H1 (cell line): ENCODE measurements around the gene SOX12. TPM values are rescaled to one million over a fixed set of nuclear protein-coding genes. Genes with fewer than 3 reads are reported as not detected.

ENCODE experiments used
- CTCF ChIA-PET: fragments of 300-600 bp; sonication (Branson Sonifier 250); formaldehyde crosslinking; loops from one replicate; lab custom pipeline; 2021; ENCODE audit not compliant: partially characterized antibody; lab: Charles Lee
- POLR2A ChIA-PET: fragments of 300-600 bp; sonication (Branson Sonifier 250); formaldehyde crosslinking; loops from one replicate; lab custom pipeline; 2021; ENCODE audit warnings: inconsistent platforms; ENCODE audit not compliant: partially characterized antibody; lab: Charles Lee
- DNase-seq, 2 experiments: peaks; one replicate each; pipeline versions ENCODE4 v3.0.0 to v3.0.0-alpha.2; 2010 to 2022; ENCODE audit warnings: low spot score in 2 of 2, low read depth in 1 of 2, mixed read lengths in 1 of 2
- FAIRE-seq: peaks from 2 replicates; lab custom pipeline; 2011; peaks lifted over from hg19 to GRCh38; lab: Jason Lieb, UNC
- H2AFZ ChIP-seq: 2 replicates; pipeline ENCODE4 v1.8.1; 2012; ENCODE audit warnings: low read length, inconsistent platforms
- H2AK5ac ChIP-seq: 2 replicates; pipeline ENCODE4 v1.6.1; 2013; ENCODE audit warnings: low read depth, low read length
- H2BK120ac ChIP-seq: replicated peaks from 2 replicates; pipeline ENCODE3; 2013; ENCODE audit warnings: low read depth, low read length, inconsistent platforms
- H2BK12ac ChIP-seq: 2 replicates; pipeline ENCODE4 v1.6.1; 2013; ENCODE audit warnings: low read depth, low read length
- H2BK15ac ChIP-seq: 2 replicates; pipeline ENCODE4 v1.6.1; 2013; ENCODE audit warnings: low read length
- H2BK20ac ChIP-seq: 2 replicates; pipeline ENCODE4 v1.6.1; 2013; ENCODE audit warnings: low read length
- H2BK5ac ChIP-seq: 2 replicates; pipeline ENCODE4 v1.6.1; 2013; ENCODE audit warnings: low read depth, low read length
- H3K14ac ChIP-seq: 2 replicates; pipeline ENCODE4 v1.6.1; 2013; ENCODE audit warnings: inconsistent platforms; ENCODE audit not compliant: insufficient read length
- H3K18ac ChIP-seq: 2 replicates; pipeline ENCODE4 v1.6.1; 2013; ENCODE audit warnings: low read length; ENCODE audit errors: extremely low read depth
- H3K23ac ChIP-seq: 2 replicates; pipeline ENCODE4 v1.6.1; 2013; ENCODE audit warnings: inconsistent platforms; ENCODE audit not compliant: insufficient read length
- H3K23me2 ChIP-seq: 2 replicates; pipeline ENCODE4 v1.6.1; 2013; ENCODE audit warnings: low read depth, low read length
- H3K27ac ChIP-seq: 2 replicates; pipeline ENCODE4 v1.6.1; 2011; ENCODE audit warnings: low read depth, low read length, inconsistent platforms
- H3K27me3 ChIP-seq, 4 experiments: replicated peaks in 1 of 4; 1 replicate in 1 of 4; 2 replicates in 3 of 4; pipeline versions ENCODE4 v1.6.1 to v1.8.1; 2011 to 2013; ENCODE audit warnings: low read length in 3 of 4, mild to moderate bottlenecking in 3 of 4, inconsistent platforms in 2 of 4, mixed read lengths in 2 of 4, moderate library complexity in 1 of 4; ENCODE audit not compliant: control insufficient read depth in 3 of 4, insufficient read depth in 3 of 4; ENCODE audit errors: extremely low read depth in 1 of 4
- H3K36me3 ChIP-seq, 4 experiments: 2 replicates each; pipeline versions ENCODE4 v1.6.1 to v1.8.1; 2011 to 2013; ENCODE audit warnings: mild to moderate bottlenecking in 4 of 4, low read length in 3 of 4, moderate library complexity in 2 of 4, control low read depth in 1 of 4, inconsistent platforms in 1 of 4; ENCODE audit not compliant: insufficient read depth in 4 of 4, control insufficient read depth in 2 of 4
- H3K4ac ChIP-seq: replicated peaks from 2 replicates; pipeline ENCODE3; 2013; ENCODE audit warnings: low read length, low read depth, mixed read lengths, inconsistent platforms; ENCODE audit not compliant: insufficient read length
- H3K4me1 ChIP-seq, 4 experiments: replicated peaks in 1 of 4; 1 replicate in 1 of 4; 2 replicates in 3 of 4; pipeline versions ENCODE4 v1.6.1 to v1.8.1; 2011 to 2013; ENCODE audit warnings: low read length in 3 of 4, inconsistent platforms in 2 of 4, mixed read lengths in 1 of 4; ENCODE audit not compliant: insufficient read depth in 4 of 4, control insufficient read depth in 3 of 4
- H3K4me2 ChIP-seq, 2 experiments: 2 replicates each; pipeline versions ENCODE4 v1.6.1 to v1.8.1; 2011 to 2013; ENCODE audit warnings: low read depth in 2 of 2, low read length in 2 of 2, control low read depth in 1 of 2, inconsistent platforms in 1 of 2, mild to moderate bottlenecking in 1 of 2; ENCODE audit not compliant: insufficient read depth in 1 of 2
- H3K4me3 ChIP-seq, 4 experiments: fragments of 200-600, 300-600 bp in 1 of 4; sonication (generic), shearing (Covaris generic), sonication (Bioruptor Twin) in 1 of 4; 2 replicates each; pipeline versions ENCODE4 v1.5.1 to v1.8.1; 2011 to 2016; ENCODE audit warnings: low read length in 4 of 4, low read depth in 3 of 4, control low read depth in 2 of 4, inconsistent platforms in 2 of 4, mild to moderate bottlenecking in 2 of 4, mixed read lengths in 1 of 4, moderate library complexity in 1 of 4; ENCODE audit not compliant: insufficient read depth in 2 of 4; ENCODE audit errors: extremely low read depth in 1 of 4
- H3K56ac ChIP-seq: replicated peaks from 2 replicates; pipeline ENCODE3; 2013; ENCODE audit warnings: low read depth, mild to moderate bottlenecking, mixed read lengths, low read length, inconsistent platforms; ENCODE audit not compliant: insufficient read length
- H3K79me1 ChIP-seq: 2 replicates; pipeline ENCODE4 v1.6.1; 2013; ENCODE audit warnings: low read depth, low read length, control low read depth
- H3K79me2 ChIP-seq, 2 experiments: 2 replicates each; pipeline versions ENCODE4 v1.6.1 to v1.8.1; 2012 to 2013; ENCODE audit warnings: low read length in 2 of 2, mild to moderate bottlenecking in 2 of 2, inconsistent platforms in 1 of 2; ENCODE audit not compliant: insufficient read depth in 2 of 2, control insufficient read depth in 1 of 2
- H3K9ac ChIP-seq, 4 experiments: replicated peaks in 1 of 4; 1 replicate in 1 of 4; 2 replicates in 3 of 4; pipeline versions ENCODE4 v1.6.1 to v1.8.1; 2011 to 2013; ENCODE audit warnings: low read depth in 3 of 4, low read length in 3 of 4, control low read depth in 2 of 4, mild to moderate bottlenecking in 2 of 4, moderate library complexity in 2 of 4, inconsistent platforms in 1 of 4; ENCODE audit errors: extremely low read depth in 1 of 4
- H3K9me3 ChIP-seq, 2 experiments: 2 replicates each; pipeline versions ENCODE4 v1.6.1 to v1.8.1; 2012 to 2013; ENCODE audit warnings: mild to moderate bottlenecking in 2 of 2, moderate library complexity in 2 of 2, control low read depth in 1 of 2, inconsistent platforms in 1 of 2, low read depth in 1 of 2, low read length in 1 of 2, mixed read lengths in 1 of 2; ENCODE audit not compliant: insufficient read depth in 2 of 2
- H4K20me1 ChIP-seq, 2 experiments: replicated peaks in 1 of 2; 2 replicates each; pipeline versions ENCODE3 to v1.8.1; 2011 to 2013; ENCODE audit warnings: inconsistent platforms in 2 of 2, low read length in 2 of 2, mild to moderate bottlenecking in 1 of 2; ENCODE audit not compliant: insufficient read depth in 2 of 2, control insufficient read depth in 1 of 2
- H4K5ac ChIP-seq: 2 replicates; pipeline ENCODE4 v1.6.1; 2013; ENCODE audit warnings: low read length, low read depth, mixed read lengths, inconsistent platforms; ENCODE audit not compliant: insufficient read length
- H4K8ac ChIP-seq: 2 replicates; pipeline ENCODE4 v1.8.0; 2013; ENCODE audit warnings: mild to moderate bottlenecking, moderate library complexity, low read length, inconsistent platforms; ENCODE audit not compliant: insufficient read depth; ENCODE audit errors: extremely low read depth
- H4K91ac ChIP-seq: replicated peaks from 2 replicates; pipeline ENCODE3; 2013; ENCODE audit warnings: low read length, mixed read lengths, inconsistent platforms; ENCODE audit not compliant: insufficient read length
- CREB1 ChIP-seq: IDR thresholded peaks from 2 replicates; pipeline ENCODE4 v1.6.1; 2012; ENCODE audit warnings: inconsistent platforms
- EZH2 ChIP-seq: fragments of 200-600 bp; sonication (generic); IDR thresholded peaks from 2 replicates; pipeline ENCODE4 v1.7.1; 2012; ENCODE audit warnings: low read depth, mild to moderate bottlenecking, moderate library complexity, low read length, inconsistent platforms; ENCODE audit not compliant: severe bottlenecking
- GABPA ChIP-seq: IDR thresholded peaks from 2 replicates; pipeline ENCODE4 v1.6.1; 2011; ENCODE audit warnings: mild to moderate bottlenecking, low read length, moderate library complexity, borderline replicate concordance; ENCODE audit not compliant: insufficient read depth
- RAD21 ChIP-seq, 2 experiments: IDR thresholded peaks in 1 of 2; conservative IDR thresholded peaks in 1 of 2; 2 replicates each; pipeline ENCODE4 v1.6.1; 2011; ENCODE audit warnings: low read depth in 2 of 2, low read length in 2 of 2, improper control_type of control experiment in 1 of 2, inconsistent platforms in 1 of 2, mild to moderate bottlenecking in 1 of 2, moderate library complexity in 1 of 2
- ZNF274 ChIP-seq: IDR thresholded peaks from 2 replicates; pipeline ENCODE4 v1.7.0; 2012; ENCODE audit warnings: low read length, borderline replicate concordance; ENCODE audit errors: extremely low read depth
- WGBS, 2 experiments: shearing (Covaris generic) in 1 of 2; methylation state at CpG; one replicate each; pipeline versions ENCODE4 v1.1.6 to v1.1.7; 2013 to 2015; ENCODE audit warnings: low lambda C conversion rate in 2 of 2, mixed read lengths in 2 of 2, inconsistent platforms in 1 of 2, low coverage in 1 of 2, missing lambda C conversion rate in 1 of 2; ENCODE audit not compliant: insufficient replicate concordance in 2 of 2, insufficient coverage in 1 of 2, insufficient read length in 1 of 2; ENCODE audit errors: extremely low coverage in 1 of 2, missing lambda C conversion rate in 1 of 2; 5-methylcytosine and 5-hydroxymethylcytosine counted together
- polyA plus RNA-seq, 7 experiments: library from polyadenylated mRNA; depleted of rRNA in 3 of 7; stranded (reverse) in 5 of 7; unstranded in 2 of 7; fragments of >200 nt in 5 of 7; fragments of 200-250 nt in 2 of 7; gene quantifications; 1 replicate in 5 of 7; 2 replicates in 1 of 7; 4 replicates in 1 of 7; pipeline versions ENCODE4 v1.2.1 to v1.2.3, GENCODE V29; 2011 to 2013; ENCODE audit warnings: missing spikeins in 2 of 7, mixed read lengths in 2 of 7
- total RNA-seq: library from RNA; stranded (reverse); fragmentation: NEBNext Ultra II Directional; extraction: Animal tissue kit (Norgen Biotek cat#: 25700); gene quantifications from 2 replicates; pipeline ENCODE4 v1.2.1, GENCODE V29; 2021
- TF ChIP-seq, protein P1 (sequence below): IDR thresholded peaks from 2 replicates; pipeline ENCODE4 v1.6.1; 2012; ENCODE audit warnings: low read length, inconsistent platforms

Gene SOX12
- total and polyA plus RNA-seq, 2 of the 8 experiments (the other 6 are each of a cell fraction or from before 2014, with no cell fraction given) = 6.4 to 63.0 TPM

DNA sequence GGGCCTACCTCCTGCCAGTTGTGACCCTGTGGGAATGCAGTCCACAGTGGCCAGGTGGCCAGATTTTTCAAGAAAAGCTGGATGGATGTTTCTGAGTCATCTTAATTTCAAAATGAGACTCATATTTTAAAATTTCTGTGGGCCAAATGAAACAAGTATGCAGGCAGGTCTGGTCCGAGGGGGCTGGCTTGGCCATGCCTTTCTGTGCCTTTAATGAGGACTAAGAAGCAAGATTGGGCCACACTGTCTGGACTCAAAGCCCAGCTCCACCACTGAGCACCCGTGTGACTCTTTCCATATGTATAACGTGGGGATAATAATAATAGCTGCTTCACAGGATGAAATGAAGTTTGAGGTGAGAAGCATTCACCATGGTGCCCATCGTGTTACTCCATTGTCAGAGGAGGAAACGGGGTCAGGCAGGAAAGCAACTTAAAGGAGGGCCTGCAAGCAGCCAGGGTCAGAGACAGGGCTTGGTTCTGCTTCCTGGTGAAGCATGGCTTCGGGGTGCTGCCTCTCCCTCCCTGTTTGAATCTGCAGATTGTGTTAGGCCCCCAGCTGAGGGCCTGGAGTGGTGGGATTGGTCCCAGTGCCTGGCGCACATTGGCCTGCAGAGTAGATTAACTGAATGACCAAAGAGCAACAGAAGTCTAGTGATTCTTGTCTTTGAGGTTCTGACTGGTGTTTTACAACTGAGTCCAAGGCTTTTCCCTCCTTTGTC is 3.8 kb downstream of the SOX12 start:
- no peak overlapping the region for H2BK20ac ChIP-seq
- peak overlapping the region in 1 of 4 experiments; percentile 92; a peak in 1 of 8 replicates for H3K4me3 ChIP-seq
- H3K56ac ChIP-seq = no peak overlapping the region
- peaks cover 9% of the 10 kb centered on the region; the same call in 1 of the 2 replicates for H3K23me2 ChIP-seq
- H3K27ac ChIP-seq = no peak overlapping the region
- H2BK5ac ChIP-seq = no peak overlapping the region
- no peak overlapping the region for H2AFZ ChIP-seq
- ChIA-PET CTCF (interaction anchor here (0.6 to 5.9 kb wide), 16 partner anchors 9 to 408 kb away, joined by 3 to 54 read pairs (median 8); partner anchors contain the start of gene NRSN2), POLR2A (interaction anchor here (0.8 to 5.0 kb wide), 13 partner anchors 10 to 99 kb away, joined by 3 to 85 read pairs (median 9); partner anchors contain the start of genes NRSN2, TRIB3 and ZCCHC3)
- 86% methylated on average over 7 of the region's 7 CpGs; no CpG with 5 or more reads in 1 of the 2 experiments for WGBS, 2 experiments
- FAIRE-seq = no peak
- H4K20me1 ChIP-seq = peaks cover 19 to 30% of the 10 kb centered on the region in 2 experiments
- H3K79me1 ChIP-seq = peaks cover 12% of the 10 kb centered on the region
- no peaks in the 10 kb centered on the region for H3K27me3 ChIP-seq
- H3K79me2 ChIP-seq = peaks cover 7 to 31% of the 10 kb centered on the region in 2 experiments
- H3K36me3 ChIP-seq = peaks cover 0 to 3% (median 0%) of the 10 kb centered on the region in 4 experiments; a peak in 1 of 8 replicates
- DNase-seq = no peak
- H3K9me3 ChIP-seq = no peaks in the 10 kb centered on the region
- no peak overlapping the region for H3K18ac ChIP-seq
- H4K8ac ChIP-seq = no peak overlapping the region; the same call in 1 of the 2 replicates
- H2AK5ac ChIP-seq = no peak overlapping the region
- H3K4ac ChIP-seq = no peak overlapping the region
- peaks cover 11 to 26% (median 16%) of the 10 kb centered on the region in 4 experiments for H3K4me1 ChIP-seq
- H2BK120ac ChIP-seq = no peak overlapping the region
- H2BK12ac ChIP-seq = no peak overlapping the region
- H2BK15ac ChIP-seq = no peak overlapping the region
- no peak overlapping the region for H3K23ac ChIP-seq
- TF ChIP-seq GABPA (no peak), EZH2 (no peak), ZNF274 (no peak), RAD21 (IDR thresholded peaks at IDR 0.05 in 1 of 2, conservative IDR thresholded peaks at IDR 0.05 in 1 of 2; ENCODE audit: low read depth in 2 of 2, low read length in 2 of 2) (no peak), CREB1 (no peak)
- TF ChIP-seq, protein P1, sequence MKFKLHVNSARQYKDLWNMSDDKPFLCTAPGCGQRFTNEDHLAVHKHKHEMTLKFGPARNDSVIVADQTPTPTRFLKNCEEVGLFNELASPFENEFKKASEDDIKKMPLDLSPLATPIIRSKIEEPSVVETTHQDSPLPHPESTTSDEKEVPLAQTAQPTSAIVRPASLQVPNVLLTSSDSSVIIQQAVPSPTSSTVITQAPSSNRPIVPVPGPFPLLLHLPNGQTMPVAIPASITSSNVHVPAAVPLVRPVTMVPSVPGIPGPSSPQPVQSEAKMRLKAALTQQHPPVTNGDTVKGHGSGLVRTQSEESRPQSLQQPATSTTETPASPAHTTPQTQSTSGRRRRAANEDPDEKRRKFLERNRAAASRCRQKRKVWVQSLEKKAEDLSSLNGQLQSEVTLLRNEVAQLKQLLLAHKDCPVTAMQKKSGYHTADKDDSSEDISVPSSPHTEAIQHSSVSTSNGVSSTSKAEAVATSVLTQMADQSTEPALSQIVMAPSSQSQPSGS = no peak
- peak overlapping the region; percentile 50 to 94; a peak in 3 of 4 replicates for H3K4me2 ChIP-seq
- no peak overlapping the region for H4K5ac ChIP-seq
- H3K9ac ChIP-seq = no peak overlapping the region
- H3K14ac ChIP-seq = no peak overlapping the region
- H4K91ac ChIP-seq = no peak overlapping the region
